ENCODE data around the gene ZNF57.
"Not testable (repeated sequence)": the region's sequence is repeated elsewhere in the genome, so short reads cannot be mapped to it uniquely, and the experiment has no call there.

Gene ZNF57

GRCh38 chr19:2922987-2923386, 22.3 kb downstream of the ZNF57 start:
- no peaks in the 10 kb centered on the region for H3K4me1 Mint-ChIP-seq (ENCODE audit: low read depth)
- H3K27ac Mint-ChIP-seq, result no peak overlapping the region
- no peak overlapping the region for H3K4me3 Mint-ChIP-seq
- H3K27me3 Mint-ChIP-seq (ENCODE audit: low read depth), result no peaks in the 10 kb centered on the region
- peaks cover 19% of the 10 kb centered on the region for H3K9me3 Mint-ChIP-seq
- peaks cover 10% of the 10 kb centered on the region for H3K36me3 Mint-ChIP-seq (ENCODE audit: low read depth)

- Mint-ChIP-seq H3K27ac (no peak overlapping the region), H3K4me1 (ENCODE audit: low read depth) (no peaks in the 10 kb centered on the region), H3K4me3 (no peak overlapping the region), H3K36me3 (ENCODE audit: low read depth) (peaks cover 8% of the 10 kb centered on the region), H3K27me3 (ENCODE audit: low read depth) (no peaks in the 10 kb centered on the region), H3K9me3 (peaks cover 17% of the 10 kb centered on the region)
These were observed 22.8 kb downstream of the ZNF57 start for GRCh38 chr19:2923510-2923909.

GRCh38 chr19:2926341-2927031, 25.8 kb downstream of the ZNF57 start:
- H3K27me3 Mint-ChIP-seq (ENCODE audit: low read depth), result no peaks in the 10 kb centered on the region
- H3K27ac Mint-ChIP-seq, result no peak overlapping the region
- H3K36me3 Mint-ChIP-seq (ENCODE audit: low read depth), result peaks cover 7% of the 10 kb centered on the region
- no peak overlapping the region for H3K4me3 Mint-ChIP-seq
- no peaks in the 10 kb centered on the region for H3K4me1 Mint-ChIP-seq (ENCODE audit: low read depth)
- peaks cover 25% of the 10 kb centered on the region for H3K9me3 Mint-ChIP-seq

DNA sequence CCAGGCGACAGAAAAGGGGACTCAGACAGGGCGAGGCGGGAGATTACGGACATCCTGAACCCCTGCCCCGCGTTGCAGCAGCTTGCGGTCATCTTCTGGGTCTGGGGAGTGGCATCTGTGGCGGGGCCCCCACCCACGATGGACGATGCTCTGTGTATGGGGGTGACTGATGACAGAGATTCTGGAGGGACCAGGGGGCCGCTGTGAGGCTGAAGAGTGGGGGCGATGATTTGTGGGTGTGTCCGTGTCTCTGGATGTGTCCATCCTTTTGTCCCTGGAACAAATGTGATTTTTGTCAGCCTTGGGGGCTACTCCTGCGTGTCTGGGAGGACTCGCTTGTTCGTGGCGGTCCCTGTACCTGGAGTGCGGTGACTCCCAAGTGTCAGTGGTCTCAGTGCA, 26.3 kb downstream of the ZNF57 start:
- Mint-ChIP-seq H3K4me1 (ENCODE audit: low read depth) (no peaks in the 10 kb centered on the region), H3K9me3 (peaks cover 28% of the 10 kb centered on the region), H3K36me3 (ENCODE audit: low read depth) (peaks cover 9% of the 10 kb centered on the region), H3K27ac (no peak overlapping the region), H3K4me3 (no peak overlapping the region), H3K27me3 (ENCODE audit: low read depth) (no peaks in the 10 kb centered on the region)

DNA sequence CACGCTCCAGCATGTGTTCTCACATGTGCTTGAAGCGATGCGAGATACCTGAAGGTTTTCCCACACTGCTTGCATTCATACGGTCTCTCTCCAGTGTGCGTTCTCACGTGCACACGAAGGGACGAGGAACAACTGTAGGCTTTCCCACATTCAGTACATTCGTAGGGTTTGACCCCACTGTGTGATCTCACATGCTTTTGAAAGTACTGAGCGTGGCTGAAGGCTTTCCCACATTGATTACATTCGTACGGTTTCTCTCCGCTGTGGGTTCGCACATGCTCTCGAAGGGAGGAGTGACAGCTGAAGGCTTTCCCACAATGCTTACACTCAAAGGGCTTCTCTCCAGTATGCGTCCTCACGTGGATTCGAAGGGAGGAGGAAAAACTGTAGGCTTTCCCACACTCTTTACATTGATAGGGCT, 32.8 kb downstream of the ZNF57 start:
- H3K9me3 Mint-ChIP-seq, result peaks cover 46% of the 10 kb centered on the region

DNA sequence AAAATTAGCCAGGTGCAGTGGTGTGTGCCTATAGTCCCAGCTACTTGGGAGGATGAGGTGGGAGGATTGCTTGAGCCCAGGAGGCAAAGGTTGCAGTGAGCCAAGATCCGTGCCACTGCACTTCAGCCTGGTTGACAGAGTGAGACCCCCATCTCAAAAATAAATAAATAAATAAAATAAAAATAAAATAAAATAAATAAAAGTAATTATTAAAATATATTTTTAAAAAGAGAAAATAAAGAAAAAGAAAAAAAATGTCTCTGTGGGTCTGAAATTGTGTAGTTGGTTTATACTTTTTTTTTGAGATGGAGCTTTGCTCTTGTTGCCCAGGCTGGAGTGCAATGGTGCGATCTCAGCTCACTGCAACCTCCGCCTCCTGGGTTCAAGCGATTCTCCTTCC, 35.1 kb downstream of the ZNF57 start:
- not testable (repeated sequence) for H3K4me1 Mint-ChIP-seq (ENCODE audit: low read depth); H3K27me3 Mint-ChIP-seq (ENCODE audit: low read depth); H3K27ac Mint-ChIP-seq; H3K4me3 Mint-ChIP-seq
- H3K9me3 Mint-ChIP-seq, result peaks cover 45% of the 10 kb centered on the region
- peaks cover 57% of the 10 kb centered on the region for H3K36me3 Mint-ChIP-seq (ENCODE audit: low read depth)

More for the DNA sequence above, 32.8 kb downstream of the ZNF57 start:
- no peak overlapping the region for H3K4me3 Mint-ChIP-seq
- no peaks in the 10 kb centered on the region for H3K4me1 Mint-ChIP-seq (ENCODE audit: low read depth)
- H3K27ac Mint-ChIP-seq, result peak overlapping the region; percentile 20
- peaks cover 54% of the 10 kb centered on the region for H3K36me3 Mint-ChIP-seq (ENCODE audit: low read depth)
- no peaks in the 10 kb centered on the region for H3K27me3 Mint-ChIP-seq (ENCODE audit: low read depth)

GRCh38 chr19:2942928-2943640, 42.4 kb downstream of the ZNF57 start:
- no peak overlapping the region for H3K27ac Mint-ChIP-seq
- no peaks in the 10 kb centered on the region for H3K27me3 Mint-ChIP-seq (ENCODE audit: low read depth)
- H3K4me3 Mint-ChIP-seq, result peak overlapping the region; percentile 30
- H3K9me3 Mint-ChIP-seq, result peaks cover 13% of the 10 kb centered on the region
- peaks cover 16% of the 10 kb centered on the region for H3K4me1 Mint-ChIP-seq (ENCODE audit: low read depth)
- H3K36me3 Mint-ChIP-seq (ENCODE audit: low read depth), result peaks cover 18% of the 10 kb centered on the region

DNA sequence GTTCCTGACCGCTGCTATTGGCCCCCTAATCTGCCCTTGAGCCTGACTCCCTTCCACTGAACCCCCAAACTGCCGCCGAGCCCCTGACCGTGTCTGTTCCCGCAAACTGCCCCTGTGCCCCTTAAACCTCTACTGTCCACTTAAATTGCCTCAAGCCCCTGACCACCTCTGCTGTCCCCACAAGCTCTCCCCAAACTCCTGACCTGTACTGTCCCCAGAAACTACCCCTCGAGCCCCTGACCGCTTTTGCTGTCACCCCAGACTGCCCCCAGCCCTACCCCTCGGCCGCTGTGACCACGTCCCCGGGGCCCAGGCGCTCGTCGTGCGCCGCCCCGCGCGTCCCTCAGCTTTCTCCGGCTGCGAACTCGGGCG, 43.7 kb downstream of the ZNF57 start:
- Mint-ChIP-seq H3K36me3 (ENCODE audit: low read depth) (peaks cover 16% of the 10 kb centered on the region), H3K27me3 (ENCODE audit: low read depth) (no peaks in the 10 kb centered on the region), H3K9me3 (peaks cover 7% of the 10 kb centered on the region), H3K27ac (peak overlapping the region; percentile 67), H3K4me3 (peak overlapping the region; percentile 93), H3K4me1 (ENCODE audit: low read depth) (peaks cover 21% of the 10 kb centered on the region)

DNA sequence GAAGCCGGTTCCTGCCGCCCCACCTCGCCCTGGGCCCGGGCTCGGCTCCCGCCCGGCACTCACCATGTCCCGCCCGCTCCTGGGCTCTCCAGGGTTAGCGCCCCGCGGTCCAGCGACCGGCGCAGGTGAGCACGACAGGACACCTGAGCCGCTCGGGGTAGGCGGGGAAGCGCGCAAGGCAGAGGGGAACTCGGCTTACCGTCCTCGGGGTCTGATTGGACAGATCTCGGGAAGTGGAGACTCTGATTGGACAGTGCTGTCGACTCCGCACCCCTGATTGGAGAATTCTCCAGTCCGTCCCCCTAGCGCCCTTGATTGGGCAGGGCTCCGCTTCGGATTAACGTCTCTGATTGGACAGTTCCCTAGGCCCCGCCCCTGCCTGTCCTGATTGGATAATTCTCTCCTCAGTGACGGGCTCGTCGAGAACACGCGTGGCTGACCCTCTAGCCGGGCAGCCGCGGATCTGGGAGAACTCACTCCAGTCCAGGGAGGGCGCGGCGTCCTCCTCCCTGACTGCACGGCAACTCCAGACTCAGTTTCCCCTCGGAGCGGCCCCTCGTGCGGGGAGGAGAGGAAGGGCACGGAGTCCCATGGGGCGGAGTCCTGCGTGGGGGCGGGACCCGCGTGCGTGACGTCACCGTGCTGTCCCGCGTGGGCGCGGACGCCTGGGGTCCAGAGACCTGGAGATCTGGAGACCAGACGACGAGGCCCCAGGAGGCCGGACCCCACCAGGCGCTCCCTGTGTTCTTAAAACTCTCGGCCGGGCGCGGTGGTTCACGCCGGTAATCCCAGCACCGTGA, 44.2 kb downstream of the ZNF57 start, which contains the start of gene ZNF77:
Gene ZNF77 (minus strand): TSS at position 197 of the 800 bp plus-strand sequence. CDS start 131 bp downstream, at position 66.
- Mint-ChIP-seq H3K36me3 (ENCODE audit: low read depth) (peaks cover 13% of the 10 kb centered on the region), H3K27ac (peak within 1 kb of the TSS; percentile 96), H3K9me3 (peaks cover 6% of the 10 kb centered on the region), H3K4me3 (peak within 1 kb of the TSS; percentile 93), H3K27me3 (ENCODE audit: low read depth) (no peaks in the 10 kb centered on the region), H3K4me1 (ENCODE audit: low read depth) (peaks cover 27% of the 10 kb centered on the region)

- peak overlapping the region; percentile 93 for H3K4me3 Mint-ChIP-seq
- H3K27me3 Mint-ChIP-seq (ENCODE audit: low read depth), result no peaks in the 10 kb centered on the region
- H3K27ac Mint-ChIP-seq, result peak overlapping the region; percentile 96
- H3K4me1 Mint-ChIP-seq (ENCODE audit: low read depth), result peaks cover 28% of the 10 kb centered on the region
- H3K9me3 Mint-ChIP-seq, result peaks cover 6% of the 10 kb centered on the region
- H3K36me3 Mint-ChIP-seq (ENCODE audit: low read depth), result peaks cover 12% of the 10 kb centered on the region
These were observed 45.0 kb downstream of the ZNF57 start for GRCh38 chr19:2945575-2946184.

- Mint-ChIP-seq H3K27me3 (ENCODE audit: low read depth) (no peaks in the 10 kb centered on the region), H3K4me3 (peak overlapping the region; percentile 93), H3K27ac (peak overlapping the region; percentile 95), H3K36me3 (ENCODE audit: low read depth) (peaks cover 11% of the 10 kb centered on the region), H3K4me1 (ENCODE audit: low read depth) (peaks cover 24% of the 10 kb centered on the region), H3K9me3 (peaks cover 3% of the 10 kb centered on the region)
These were observed 49.2 kb downstream of the ZNF57 start for GRCh38 chr19:2949939-2950285.

GRCh38 chr19:2950286-2951124, 49.8 kb downstream of the ZNF57 start:
- Mint-ChIP-seq H3K27ac (peak overlapping the region; percentile 95), H3K4me1 (ENCODE audit: low read depth) (peaks cover 22% of the 10 kb centered on the region), H3K27me3 (ENCODE audit: low read depth) (no peaks in the 10 kb centered on the region), H3K36me3 (ENCODE audit: low read depth) (peaks cover 11% of the 10 kb centered on the region), H3K9me3 (peaks cover 3% of the 10 kb centered on the region), H3K4me3 (peak overlapping the region; percentile 93)

GRCh38 chr19:2952953-2953481, 52.3 kb downstream of the ZNF57 start:
- no peak overlapping the region for H3K4me3 Mint-ChIP-seq
- no peaks in the 10 kb centered on the region for H3K9me3 Mint-ChIP-seq
- H3K27me3 Mint-ChIP-seq (ENCODE audit: low read depth), result no peaks in the 10 kb centered on the region
- peaks cover 15% of the 10 kb centered on the region for H3K4me1 Mint-ChIP-seq (ENCODE audit: low read depth)
- peaks cover 5% of the 10 kb centered on the region for H3K36me3 Mint-ChIP-seq (ENCODE audit: low read depth)
- no peak overlapping the region for H3K27ac Mint-ChIP-seq
